T-helper 2 cell (primary cell): ENCODE results near the gene SPARC.

Experiments
- DNase-seq, 5 experiments: peaks; one replicate each; pipeline versions ENCODE4 v3.0.0 to v3.0.0-alpha.2; 2012 to 2022

Gene SPARC

DNA sequence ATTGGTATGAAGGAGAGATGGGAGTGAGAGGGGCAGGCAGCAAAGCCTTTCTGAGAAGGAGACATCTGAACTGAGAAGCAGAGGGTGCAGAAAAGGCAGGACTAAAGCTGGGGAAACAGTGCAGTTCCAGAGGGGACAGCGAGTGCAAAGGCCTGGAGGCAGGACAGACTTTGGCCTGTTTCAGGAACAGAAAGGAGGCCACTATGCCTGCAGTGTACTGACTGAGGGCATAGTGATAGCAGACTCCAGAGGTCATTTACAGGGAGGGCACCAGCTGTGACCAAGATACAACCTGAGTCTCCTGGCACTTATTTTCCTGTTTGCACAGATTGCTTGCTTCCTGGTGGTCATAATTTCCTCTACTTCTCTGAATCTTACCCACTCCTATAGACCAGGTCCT lies 29.6 kb downstream of the SPARC start:
- DNase-seq = no peak

DNA sequence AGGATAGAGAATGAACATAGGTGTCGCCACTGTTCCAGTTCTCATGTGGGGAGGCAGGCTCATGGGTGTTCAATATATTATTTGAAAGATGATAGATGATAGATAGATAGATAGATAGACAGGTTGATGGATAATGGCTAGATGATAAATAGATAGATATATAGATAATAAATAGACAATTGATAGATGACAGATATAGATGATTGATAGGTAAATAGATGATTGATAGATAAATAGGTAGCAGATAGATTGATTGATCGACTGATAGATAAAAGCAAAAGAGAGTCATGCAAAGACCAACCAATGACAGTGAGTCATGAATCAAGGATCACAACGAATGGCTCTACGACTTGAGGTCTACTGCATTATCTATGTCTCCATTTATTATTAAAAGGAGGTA lies 30.4 kb downstream of the SPARC start:
- no peak for DNase-seq

DNA sequence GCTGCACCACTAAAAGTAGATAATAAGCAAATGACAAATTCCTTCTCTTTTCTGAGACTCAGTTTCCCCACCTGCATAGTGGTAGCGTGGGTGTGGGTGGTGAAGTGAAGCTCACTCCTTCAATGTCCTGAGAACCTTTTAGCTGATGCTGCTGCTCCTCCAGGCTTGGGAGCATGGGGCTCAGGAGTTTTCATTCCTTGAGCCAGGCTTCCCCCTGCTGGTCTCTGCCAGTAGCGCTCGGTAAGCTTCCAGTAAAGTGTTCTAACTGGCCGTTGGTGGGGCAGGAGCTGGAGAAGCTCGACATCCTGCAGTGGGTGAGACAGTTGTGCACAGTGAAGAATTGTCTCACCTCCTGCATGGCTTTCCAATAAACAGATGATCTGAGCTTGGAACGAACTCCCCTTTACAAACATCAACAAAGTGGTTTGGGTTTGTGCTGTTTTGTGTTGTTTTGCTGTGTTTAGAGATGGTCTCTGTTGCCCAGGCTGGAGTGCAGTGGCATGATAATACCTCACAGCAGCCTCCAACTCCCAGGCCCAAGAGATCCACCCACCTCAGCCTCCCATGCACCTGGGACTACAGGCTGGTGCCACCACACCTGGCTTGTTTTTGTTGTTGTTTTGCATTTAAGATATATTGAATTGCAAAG lies 34.6 kb downstream of the SPARC start:
- peak; percentile 15 to 63 (median 44) for DNase-seq

GRCh38 chr5:151648988-151649387 lies 37.7 kb downstream of the SPARC start:
- no peak for DNase-seq

DNA sequence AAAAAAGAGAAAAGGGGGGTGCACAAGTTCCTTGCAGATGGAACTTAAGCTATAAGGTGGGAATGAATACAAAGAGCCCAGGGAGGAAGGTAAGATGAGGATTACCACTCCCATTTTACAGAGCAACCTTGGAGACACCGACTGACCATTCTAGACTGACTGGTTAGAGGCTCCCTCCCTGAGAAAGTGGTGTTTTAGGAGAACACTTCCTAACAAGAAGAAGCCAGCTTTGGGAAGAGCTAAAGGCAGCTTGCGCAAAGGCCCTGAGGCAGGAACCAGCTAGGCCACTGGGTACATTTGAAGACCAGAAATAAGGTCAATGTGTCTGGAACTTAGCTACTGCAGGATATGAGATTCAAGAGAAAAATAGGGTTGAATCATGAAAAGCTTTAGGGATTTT lies 38.6 kb downstream of the SPARC start:
- DNase-seq = no peak

DNA sequence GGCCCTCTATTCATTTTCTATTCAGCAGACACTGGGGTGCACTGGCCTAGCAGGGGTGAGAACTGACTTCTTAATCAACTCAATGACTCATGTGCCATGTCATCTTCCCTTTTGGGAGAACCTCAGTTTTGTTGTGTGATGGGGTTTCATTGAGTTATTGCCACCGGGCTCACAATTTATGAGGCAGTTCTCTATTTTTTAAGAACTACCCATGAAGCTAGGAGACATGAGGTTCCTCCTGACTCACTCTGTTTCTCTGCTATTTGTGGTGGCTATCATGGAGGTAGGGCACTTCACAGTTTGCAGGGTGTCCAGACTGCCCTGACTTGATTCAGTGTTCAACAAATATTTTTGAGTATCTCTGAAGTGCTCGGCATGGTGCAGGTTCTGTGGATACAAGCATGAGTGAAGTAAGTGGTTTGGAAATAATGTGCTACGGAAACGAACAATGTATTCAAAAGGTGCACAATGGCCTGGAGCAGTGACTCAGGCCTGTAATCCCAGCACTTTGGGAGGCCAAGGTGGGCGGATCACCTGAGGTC lies 39.3 kb downstream of the SPARC start:
- DNase-seq = no peak

GRCh38 chr5:151646334-151646733 lies 40.4 kb downstream of the SPARC start:
- no peak for DNase-seq

DNA sequence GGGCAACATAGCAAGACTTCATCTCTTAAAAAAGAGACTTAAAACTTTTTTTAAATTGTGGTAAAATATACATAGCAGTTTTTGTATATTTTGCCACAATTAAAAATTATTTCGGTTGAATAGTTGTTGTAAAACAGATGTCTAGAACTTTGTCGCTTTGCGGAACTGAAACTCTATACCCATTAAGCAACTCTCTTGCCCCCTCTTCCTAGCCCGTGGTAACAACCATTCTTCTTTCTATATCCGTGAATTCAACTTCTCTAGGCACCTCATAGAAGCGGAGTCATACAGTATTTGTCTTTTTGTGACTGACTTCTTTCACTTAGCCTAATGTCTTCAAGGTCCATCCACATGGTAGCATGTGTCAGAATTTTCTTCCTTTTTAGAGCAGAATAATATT lies 43.3 kb downstream of the SPARC start:
- DNase-seq = no peak

DNA sequence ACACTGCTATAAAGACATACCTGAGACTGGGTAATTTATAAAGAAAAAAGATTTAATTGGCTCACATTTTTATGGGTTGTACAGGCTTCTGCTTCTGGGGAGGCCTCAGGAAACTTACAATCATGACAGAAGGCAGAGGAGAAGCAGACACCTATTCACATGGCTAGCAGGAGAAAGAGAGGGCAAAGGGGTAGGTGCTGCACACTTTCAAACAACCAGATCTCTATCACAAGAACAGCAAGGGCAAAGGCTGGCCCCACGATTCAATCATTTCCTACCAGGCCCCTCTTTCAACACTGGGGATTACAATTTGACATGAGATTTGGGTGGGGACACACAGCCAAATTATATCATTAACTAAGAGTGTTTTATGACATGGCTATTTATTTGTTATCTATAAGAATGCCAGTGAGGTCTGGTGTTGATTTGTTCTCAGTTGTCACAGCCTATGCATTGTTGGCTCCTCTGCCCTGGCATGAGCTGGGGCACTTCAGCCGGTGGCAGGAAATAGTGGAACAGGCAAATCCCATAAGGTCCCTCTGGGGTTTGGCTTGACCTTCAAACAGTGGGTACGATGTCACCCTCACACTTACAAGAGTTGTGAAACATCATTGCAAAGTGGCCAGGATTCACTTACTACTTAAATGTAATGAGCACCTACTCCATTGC lies 44.1 kb downstream of the SPARC start:
- DNase-seq = no peak

GRCh38 chr5:151638619-151639018 lies 48.1 kb downstream of the SPARC start:
- DNase-seq = no peak

- no peak for DNase-seq
Observed at GRCh38 chr5:151637676-151638075, 49.0 kb downstream of the SPARC start.

- DNase-seq = no peak
Observed at GRCh38 chr5:151633892-151634291, 52.8 kb downstream of the SPARC start.

- DNase-seq = no peak
Observed at GRCh38 chr5:151632941-151633340, 53.8 kb downstream of the SPARC start.

DNA sequence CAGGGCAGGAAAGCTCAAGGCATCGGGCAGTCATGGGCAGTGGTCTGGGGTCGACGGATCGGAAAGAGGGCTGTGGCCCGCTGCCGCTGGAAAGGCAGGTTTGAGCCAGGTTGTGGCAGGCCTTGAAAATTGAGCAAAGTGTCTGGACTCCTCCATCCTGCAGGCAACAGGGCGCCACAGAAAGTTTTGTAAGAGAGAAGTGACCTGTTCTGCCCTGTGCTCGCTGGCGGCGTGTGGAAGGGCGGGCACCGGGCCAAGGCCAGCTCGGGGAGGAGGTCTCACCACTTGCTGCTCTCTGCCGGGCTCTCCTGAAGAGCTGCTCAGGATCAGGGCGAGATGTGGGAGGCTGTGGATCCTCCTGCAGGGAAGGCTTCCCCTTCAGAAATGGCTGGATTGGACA lies 54.2 kb downstream of the SPARC start:
- DNase-seq = no peak

DNA sequence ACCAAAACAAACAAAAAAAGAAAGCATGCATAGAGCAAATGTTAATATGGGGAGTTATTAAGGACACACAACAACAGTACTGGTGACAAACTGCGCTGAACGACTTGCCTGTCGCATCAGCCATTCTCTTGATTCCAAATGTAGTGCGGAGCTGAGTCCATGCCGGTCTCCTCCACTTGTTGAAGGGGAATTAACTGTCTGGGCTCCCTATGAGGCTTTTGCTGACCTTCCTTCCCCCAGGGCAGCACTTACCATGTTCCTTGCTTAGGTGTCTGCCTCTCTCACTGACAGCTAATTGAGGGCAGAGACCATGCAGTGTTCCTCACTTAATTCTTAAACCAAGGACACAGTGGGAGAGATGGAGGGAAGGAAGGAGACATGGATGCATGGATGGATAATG lies 54.8 kb downstream of the SPARC start:
- DNase-seq = no peak

DNA sequence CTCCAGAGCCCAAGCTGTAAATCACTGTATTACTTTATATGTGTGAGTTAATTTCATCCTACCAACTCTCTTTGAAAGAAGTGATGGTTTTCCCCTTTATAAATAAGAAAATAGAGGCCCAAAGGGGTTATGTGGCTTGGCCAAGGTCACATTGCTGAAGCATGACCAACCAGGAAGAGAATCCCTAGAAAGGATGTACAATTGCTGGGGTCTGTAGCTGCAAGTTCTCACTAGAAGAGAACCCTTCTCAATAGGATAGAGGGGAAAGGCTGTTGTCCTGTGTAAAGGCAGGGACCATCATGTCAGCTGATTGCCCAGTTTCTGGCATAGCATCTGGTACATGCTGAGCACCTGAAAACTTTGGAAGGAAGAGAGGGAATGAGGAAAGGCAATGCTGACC lies 56.6 kb downstream of the SPARC start:
- DNase-seq = no peak

DNA sequence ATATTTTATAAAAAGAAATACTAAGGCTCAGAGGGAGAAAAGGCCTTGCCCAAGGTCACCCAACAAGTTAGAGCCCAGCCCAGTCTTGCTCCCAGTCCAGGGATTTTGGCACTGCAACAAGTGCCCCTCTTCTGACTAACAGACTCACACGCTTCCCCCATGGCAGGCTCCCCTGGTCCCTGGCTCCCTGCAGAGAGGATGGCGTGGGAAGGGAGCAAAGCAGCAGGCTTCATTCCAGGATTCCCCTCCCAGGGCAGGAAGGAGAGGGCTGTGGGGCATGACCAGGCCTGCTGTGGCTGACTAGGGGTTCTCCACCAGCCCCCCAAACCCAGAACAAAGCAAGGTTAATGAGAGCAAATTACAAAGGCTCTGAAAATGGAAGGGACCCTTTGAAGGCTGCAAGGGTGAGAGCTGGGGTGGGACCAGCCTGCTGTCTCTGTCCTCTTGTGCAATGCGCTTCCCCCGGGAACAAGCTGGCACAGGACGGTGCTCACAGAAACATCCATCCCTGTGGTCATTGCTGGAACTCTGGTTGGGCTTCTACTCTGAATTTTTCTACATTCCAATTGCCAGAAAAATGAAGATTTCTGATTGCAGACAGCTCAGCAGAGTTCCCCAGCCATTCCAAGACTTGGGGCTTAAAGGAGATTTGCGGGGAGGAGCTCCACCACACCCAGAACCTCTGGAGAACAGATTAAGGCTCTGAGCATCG lies 58.4 kb downstream of the SPARC start:
- no peak for DNase-seq

DNA sequence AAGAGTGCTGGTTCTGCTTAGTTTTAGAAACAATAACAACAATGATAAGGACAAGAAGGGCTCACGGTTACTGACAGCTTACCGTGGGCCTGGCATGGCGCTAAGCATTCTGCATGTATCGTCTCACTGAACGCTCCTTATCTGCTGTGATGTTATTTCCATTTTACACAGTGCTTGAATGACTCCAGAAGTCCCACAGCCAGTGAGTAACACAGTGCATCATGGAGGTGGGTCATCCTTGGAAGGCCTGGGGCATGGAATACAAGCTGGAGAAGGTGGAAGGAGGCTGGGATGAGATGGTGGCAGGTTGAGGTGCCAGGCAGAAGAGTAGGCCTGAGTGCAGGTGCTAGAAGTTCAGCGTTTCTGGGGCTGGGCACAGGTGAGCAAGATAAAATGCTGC lies 59.1 kb downstream of the SPARC start:
- DNase-seq = no peak

- no peak for DNase-seq
Observed at GRCh38 chr5:151625285-151625684, 61.4 kb downstream of the SPARC start.

- DNase-seq = no peak
Observed at GRCh38 chr5:151624476-151624875, 62.2 kb downstream of the SPARC start.

DNA sequence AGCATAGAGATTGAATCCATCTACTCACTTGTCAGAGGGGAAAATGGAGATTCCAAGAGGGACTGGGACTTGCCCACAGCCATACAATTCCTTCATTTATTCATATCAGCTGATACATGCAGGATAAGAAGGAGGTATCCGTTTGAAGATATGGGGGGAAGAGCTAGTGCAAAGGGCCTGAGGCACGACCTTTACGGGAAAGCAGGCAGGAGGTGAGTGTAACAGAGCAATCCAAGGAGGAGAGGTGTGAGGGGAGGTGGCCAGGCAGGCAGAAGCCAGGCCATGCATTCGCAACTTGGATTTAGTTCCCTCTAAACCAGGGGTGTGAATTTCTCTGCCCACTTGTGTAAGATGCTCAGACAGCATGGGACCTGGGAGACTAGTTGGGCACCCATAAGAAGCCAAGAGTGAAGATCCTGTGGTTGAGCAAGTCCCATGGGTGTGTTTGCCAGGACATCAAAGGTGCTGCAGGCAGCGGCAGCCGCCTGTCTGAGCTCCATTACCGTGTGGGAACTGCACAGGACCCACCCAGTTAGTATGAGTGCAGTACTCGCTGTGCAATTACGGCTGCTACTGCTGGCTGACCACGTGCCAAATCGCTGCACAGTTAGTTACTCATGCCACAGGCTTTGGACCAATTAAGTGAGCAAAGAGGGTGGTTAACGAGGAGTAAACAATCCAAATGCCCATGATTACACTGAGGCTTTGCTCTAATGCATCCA lies 64.2 kb downstream of the SPARC start:
- DNase-seq = no peak

DNA sequence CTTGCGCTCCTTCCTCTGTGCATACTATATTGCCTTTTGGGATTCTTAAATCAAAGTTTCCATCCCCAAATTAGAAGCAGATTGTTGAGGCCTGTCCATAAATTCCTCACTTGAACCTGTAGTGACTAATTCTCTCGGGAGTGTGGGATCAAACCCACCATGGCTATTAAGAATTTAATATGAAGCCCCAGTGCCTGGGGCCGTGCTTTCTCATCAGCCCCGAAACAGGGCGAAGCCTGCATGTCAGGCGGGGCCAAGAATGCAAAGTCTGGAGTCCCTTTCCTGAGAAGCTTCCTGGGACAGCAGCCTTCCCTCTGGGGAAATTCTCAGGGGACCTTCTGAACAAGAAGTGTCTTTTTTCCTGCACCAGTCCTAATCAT lies 66.3 kb downstream of the SPARC start:
- no peak for DNase-seq

- no peak for DNase-seq
Observed at GRCh38 chr5:151619812-151620460, 66.8 kb downstream of the SPARC start.
